HCT116 (cell line): ENCODE results near the gene CD59. TPM values are rescaled to one million over a fixed set of nuclear protein-coding genes. Genes with fewer than 3 reads are reported as not detected.

Experiments
- ATAC-seq: fragments of 200-7000 bp; cut with Tn5 transposase; 2 replicates; pipeline ENCODE4 v1.9.1; 2020; ENCODE audit warnings: mild to moderate bottlenecking, moderate library complexity
- BruUV-seq: library from RNA; stranded (reverse); fragments of 400-500 nt; replicated peaks from 2 replicates; lab custom pipeline; 2021; lab: Mats Ljungman, UMichigan
- CTCF ChIA-PET: fragments of 300-600 bp; sonication (Branson Sonifier 250); formaldehyde crosslinking; loops from one replicate; lab custom pipeline; 2021; ENCODE audit warnings: antibody characterized with exemption; lab: Charles Lee
- POLR2A ChIA-PET: fragments of 300-600, 350-600 bp; sonication (Branson Sonifier 250); formaldehyde crosslinking; loops from one replicate; lab custom pipeline; 2021; ENCODE audit warnings: antibody characterized with exemption; lab: Charles Lee
- RAD21 ChIA-PET, 2 experiments: fragments of 300-600 bp; sonication (Branson Sonifier 250); formaldehyde crosslinking; loops; one replicate each; lab custom pipeline; 2023; ENCODE audit warnings: low total read pairs in 2 of 2; ENCODE audit not compliant: uncharacterized antibody in 2 of 2, unreplicated experiment in 2 of 2, low non-redundant PET in 1 of 2; lab: Charles Lee
- DNase-seq: peaks from one replicate; pipeline ENCODE4 v3.0.0-alpha.2; 2010; ENCODE audit warnings: low read depth, low spot score
- H2AFZ ChIP-seq: fragments of 200-600 bp; shearing (Covaris generic), sonication (generic); 2 replicates; pipeline ENCODE4 v1.6.1; 2017; ENCODE audit warnings: low read depth, mixed run types, mixed read lengths, antibody characterized with exemption, low read length; ENCODE audit not compliant: poor library complexity, severe bottlenecking
- H3K27ac ChIP-seq: 2 replicates; pipeline ENCODE4 v1.5.1; 2012; ENCODE audit warnings: low read depth, low read length
- H3K27me3 ChIP-seq: fragments of 200-600 bp; sonication (generic); 2 replicates; pipeline ENCODE4 v1.6.1; 2016; ENCODE audit warnings: mixed run types, low read length, mixed read lengths; ENCODE audit not compliant: insufficient read depth
- H3K36me3 ChIP-seq, 2 experiments: fragments of 200-500 bp in 1 of 2; fragments of 200-600 bp in 1 of 2; sonication (Bioruptor generic) in 1 of 2; sonication (generic) in 1 of 2; 2 replicates each; pipeline versions ENCODE4 v1.5.1 to v1.6.1; 2014 to 2016; ENCODE audit warnings: low read length in 2 of 2, inconsistent platforms in 1 of 2, mixed read lengths in 1 of 2, mixed run types in 1 of 2; ENCODE audit not compliant: insufficient read depth in 2 of 2, control insufficient read depth in 1 of 2
- H3K4me1 ChIP-seq, 2 experiments: fragments of 200-600 bp in 1 of 2; sonication (generic) in 1 of 2; 2 replicates each; pipeline versions ENCODE4 v1.5.1 to v1.6.1; 2012 to 2017; ENCODE audit warnings: low read length in 2 of 2, inconsistent platforms in 1 of 2, mild to moderate bottlenecking in 1 of 2, mixed read lengths in 1 of 2, mixed run types in 1 of 2, moderate library complexity in 1 of 2; ENCODE audit not compliant: insufficient read depth in 2 of 2, control insufficient read depth in 1 of 2
- H3K4me2 ChIP-seq: fragments of 200-600 bp; sonication (generic); 2 replicates; pipeline ENCODE4 v1.6.1; 2017; ENCODE audit warnings: mixed run types, low read length, mixed read lengths
- H3K4me3 ChIP-seq, 2 experiments: fragments of 200-600 bp in 1 of 2; sonication (generic) in 1 of 2; replicated peaks in 1 of 2; 2 replicates each; pipeline ENCODE4 v1.5.1; 2011 to 2016; ENCODE audit warnings: low read length in 2 of 2, control low read depth in 1 of 2, low read depth in 1 of 2, mild to moderate bottlenecking in 1 of 2, mixed read lengths in 1 of 2, mixed run types in 1 of 2
- H3K79me2 ChIP-seq: fragments of 200-600 bp; sonication (generic); 2 replicates; pipeline ENCODE4 v1.6.1; 2017; ENCODE audit warnings: mild to moderate bottlenecking, mixed run types, low read length, moderate library complexity, mixed read lengths; ENCODE audit not compliant: insufficient read depth
- H3K9ac ChIP-seq: fragments of 200-600 bp; sonication (generic); 2 replicates; pipeline ENCODE4 v1.6.1; 2016; ENCODE audit warnings: low read length, mixed read lengths
- H3K9me2 ChIP-seq: fragments of 200-600 bp; sonication (generic), shearing (Covaris generic); 2 replicates; pipeline ENCODE4 v1.6.1; 2017; ENCODE audit warnings: mixed run types, mild to moderate bottlenecking, moderate library complexity; ENCODE audit not compliant: insufficient read depth
- H3K9me3 ChIP-seq, 2 experiments: fragments of 200-500 bp in 1 of 2; fragments of 200-600 bp in 1 of 2; sonication (Bioruptor generic) in 1 of 2; sonication (generic) in 1 of 2; 2 replicates each; pipeline ENCODE4 v1.6.1; 2014 to 2017; ENCODE audit warnings: low read length in 2 of 2, mixed read lengths in 2 of 2, inconsistent platforms in 1 of 2, low read depth in 1 of 2, mild to moderate bottlenecking in 1 of 2, mixed run types in 1 of 2, moderate library complexity in 1 of 2; ENCODE audit not compliant: control insufficient read depth in 1 of 2, insufficient read depth in 1 of 2
- H4K20me1 ChIP-seq: fragments of 200-600 bp; sonication (generic), shearing (Covaris generic); 2 replicates; pipeline ENCODE4 v1.6.1; 2017; ENCODE audit warnings: mixed run types, mild to moderate bottlenecking, moderate library complexity; ENCODE audit not compliant: insufficient read depth
- EGR1 ChIP-seq: IDR thresholded peaks from 2 replicates; pipeline ENCODE4 v1.6.1; 2012; ENCODE audit warnings: low read depth
- FOSL1 ChIP-seq: IDR thresholded peaks from 2 replicates; pipeline ENCODE4 v1.6.1; 2012; ENCODE audit warnings: low read depth
- POLR2A ChIP-seq: IDR thresholded peaks from 2 replicates; pipeline ENCODE4 v1.7.0; 2011; ENCODE audit warnings: borderline replicate concordance; ENCODE audit not compliant: insufficient read depth, insufficient read length; ENCODE audit errors: extremely low read depth
- RAD21 ChIP-seq: IDR thresholded peaks from 2 replicates; pipeline ENCODE4 v1.6.1; 2012; ENCODE audit warnings: low read depth, mild to moderate bottlenecking
- SP1 ChIP-seq: IDR thresholded peaks from 2 replicates; pipeline ENCODE4 v1.6.1; 2012; ENCODE audit warnings: low read depth
- TCF7L2 ChIP-seq: IDR thresholded peaks from 2 replicates; pipeline ENCODE4 v1.7.0; 2011; ENCODE audit warnings: borderline replicate concordance, inconsistent platforms; ENCODE audit not compliant: insufficient read depth, insufficient read length; ENCODE audit errors: extremely low read depth
- YY1 ChIP-seq: IDR thresholded peaks from 2 replicates; pipeline ENCODE4 v1.6.1; 2011; ENCODE audit warnings: low read length, low read depth, moderate library complexity, mild to moderate bottlenecking; ENCODE audit not compliant: insufficient replicate concordance; ENCODE audit errors: extremely low read depth
- intact Hi-C: fragments of 100-400 bp; cut with micrococcal nuclease; formaldehyde crosslinking; loops from 2 replicates; pipeline ENCODE4 v1.10.0; 2022
- total RNA-seq: library from RNA; stranded (reverse); gene quantifications from one replicate; pipeline ENCODE4 v1.2.1, GENCODE V29; 2021; ENCODE audit not compliant: unreplicated experiment
- TF ChIP-seq, protein P1 (sequence below): IDR thresholded peaks from 2 replicates; pipeline ENCODE4 v1.6.1; 2012; ENCODE audit warnings: low read depth
- TF ChIP-seq, protein P2 (sequence below): IDR thresholded peaks from 2 replicates; pipeline ENCODE4 v1.6.1; 2012

The CD59 gene
- total RNA-seq, 1 experiment from 2014 or later, result 122 TPM

GRCh38 chr11:33777906-33778305 lies 41.7 kb upstream of the CD59 start:
- Histone ChIP-seq H3K4me3 (no peak overlapping the region), H3K27ac (no peak overlapping the region), H2AFZ (no peak overlapping the region), H3K4me2 (no peak overlapping the region), H3K4me1 (peaks cover 7 to 16% of the 10 kb centered on the region in 2 experiments; a peak in 3 of 4 replicates), H3K27me3 (no peaks in the 10 kb centered on the region), H3K9me2 (no peaks in the 10 kb centered on the region; the same call in 1 of the 2 replicates), H3K9ac (no peak overlapping the region), H3K79me2 (peaks cover 6% of the 10 kb centered on the region; the same call in 1 of the 2 replicates), H3K9me3 (no peaks in the 10 kb centered on the region), H4K20me1 (no peaks in the 10 kb centered on the region; the same call in 1 of the 2 replicates), H3K36me3 (no peaks in the 10 kb centered on the region)
- intact Hi-C loops, result no loop called here
- TF ChIP-seq TCF7L2 (no peak), RAD21 (no peak), FOSL1 (no peak), YY1 (no peak), SP1 (no peak), EGR1 (no peak), POLR2A (no peak)
- TF ChIP-seq, protein P1, sequence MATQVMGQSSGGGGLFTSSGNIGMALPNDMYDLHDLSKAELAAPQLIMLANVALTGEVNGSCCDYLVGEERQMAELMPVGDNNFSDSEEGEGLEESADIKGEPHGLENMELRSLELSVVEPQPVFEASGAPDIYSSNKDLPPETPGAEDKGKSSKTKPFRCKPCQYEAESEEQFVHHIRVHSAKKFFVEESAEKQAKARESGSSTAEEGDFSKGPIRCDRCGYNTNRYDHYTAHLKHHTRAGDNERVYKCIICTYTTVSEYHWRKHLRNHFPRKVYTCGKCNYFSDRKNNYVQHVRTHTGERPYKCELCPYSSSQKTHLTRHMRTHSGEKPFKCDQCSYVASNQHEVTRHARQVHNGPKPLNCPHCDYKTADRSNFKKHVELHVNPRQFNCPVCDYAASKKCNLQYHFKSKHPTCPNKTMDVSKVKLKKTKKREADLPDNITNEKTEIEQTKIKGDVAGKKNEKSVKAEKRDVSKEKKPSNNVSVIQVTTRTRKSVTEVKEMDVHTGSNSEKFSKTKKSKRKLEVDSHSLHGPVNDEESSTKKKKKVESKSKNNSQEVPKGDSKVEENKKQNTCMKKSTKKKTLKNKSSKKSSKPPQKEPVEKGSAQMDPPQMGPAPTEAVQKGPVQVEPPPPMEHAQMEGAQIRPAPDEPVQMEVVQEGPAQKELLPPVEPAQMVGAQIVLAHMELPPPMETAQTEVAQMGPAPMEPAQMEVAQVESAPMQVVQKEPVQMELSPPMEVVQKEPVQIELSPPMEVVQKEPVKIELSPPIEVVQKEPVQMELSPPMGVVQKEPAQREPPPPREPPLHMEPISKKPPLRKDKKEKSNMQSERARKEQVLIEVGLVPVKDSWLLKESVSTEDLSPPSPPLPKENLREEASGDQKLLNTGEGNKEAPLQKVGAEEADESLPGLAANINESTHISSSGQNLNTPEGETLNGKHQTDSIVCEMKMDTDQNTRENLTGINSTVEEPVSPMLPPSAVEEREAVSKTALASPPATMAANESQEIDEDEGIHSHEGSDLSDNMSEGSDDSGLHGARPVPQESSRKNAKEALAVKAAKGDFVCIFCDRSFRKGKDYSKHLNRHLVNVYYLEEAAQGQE, result no peak
- TF ChIP-seq, protein P2, sequence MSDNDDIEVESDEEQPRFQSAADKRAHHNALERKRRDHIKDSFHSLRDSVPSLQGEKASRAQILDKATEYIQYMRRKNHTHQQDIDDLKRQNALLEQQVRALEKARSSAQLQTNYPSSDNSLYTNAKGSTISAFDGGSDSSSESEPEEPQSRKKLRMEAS, result no peak
- ChIA-PET CTCF (no interaction called here), RAD21 (no interaction called here), POLR2A (interaction anchor here (0.6 kb wide), 1 partner anchor 40 kb away, joined by 3 read pairs; no protein-coding TSS in a partner anchor)
- BruUV-seq, result no TSS peak
- ATAC-seq (no peak), DNase-seq (no peak)
